HEK293T (cell line): ENCODE data around the gene AOAH.

ENCODE experiments used
- ARNT ChIP-seq: fragments of 450-650 bp; IDR thresholded peaks from 2 replicates; pipeline ENCODE4 v1.6.1; 2017; ENCODE audit warnings: mild to moderate bottlenecking
- BHLHE40 ChIP-seq: fragments of 450-650 bp; IDR thresholded peaks from 2 replicates; pipeline ENCODE4 v1.6.1; 2016; ENCODE audit warnings: mild to moderate bottlenecking, moderate library complexity, borderline replicate concordance
- CTBP1 ChIP-seq: fragments of 450-650 bp; IDR thresholded peaks from 2 replicates; pipeline ENCODE4 v1.6.1; 2016; ENCODE audit warnings: borderline replicate concordance
- ELF4 ChIP-seq: fragments of 450-650 bp; IDR thresholded peaks from 2 replicates; pipeline ENCODE4 v1.6.1; 2017; ENCODE audit warnings: antibody characterized with exemption
- FOXK2 ChIP-seq: fragments of 450-650 bp; IDR thresholded peaks from 2 replicates; pipeline ENCODE4 v1.6.1; 2016; ENCODE audit warnings: mild to moderate bottlenecking
- FOXM1 ChIP-seq: fragments of 450-650 bp; IDR thresholded peaks from 2 replicates; pipeline ENCODE4 v1.6.1; 2017; ENCODE audit warnings: mild to moderate bottlenecking, borderline replicate concordance
- NFRKB ChIP-seq: fragments of 450-650 bp; IDR thresholded peaks from 2 replicates; pipeline ENCODE4 v1.6.1; 2016; ENCODE audit warnings: mild to moderate bottlenecking, moderate library complexity
- SP1 ChIP-seq: fragments of 450-650 bp; IDR thresholded peaks from 2 replicates; pipeline ENCODE4 v1.6.1; 2017
- SUZ12 ChIP-seq: fragments of 450-650 bp; IDR thresholded peaks from 2 replicates; pipeline ENCODE4 v1.6.1; 2016; ENCODE audit warnings: mild to moderate bottlenecking

GRCh38 chr7:36597090-36597773 lies 127.1 kb downstream of the AOAH start:
- TF ChIP-seq ELF4 (no peak), SUZ12 (no peak), BHLHE40 (no peak), FOXK2 (no peak), FOXM1 (no peak), SP1 (no peak), ARNT (no peak), CTBP1 (no peak), NFRKB (no peak)
